OCI-LY3 (cell line): ENCODE results near the gene TBC1D2B.

Experiments used
- EZH2phosphoT487 ChIP-seq: fragments of 200-600 bp; shearing (Covaris generic); IDR thresholded peaks from 2 replicates; pipeline ENCODE4 v1.6.1; 2018; ENCODE audit warnings: antibody characterized with exemption, mixed run types, low read depth
- TF ChIP-seq, protein P1 (sequence below): fragments of 200-600, 300-600 bp; sonication (generic); IDR thresholded peaks from 2 replicates; pipeline ENCODE4 v1.5.1; 2014; ENCODE audit warnings: antibody characterized with exemption, low read length, low read depth

DNA sequence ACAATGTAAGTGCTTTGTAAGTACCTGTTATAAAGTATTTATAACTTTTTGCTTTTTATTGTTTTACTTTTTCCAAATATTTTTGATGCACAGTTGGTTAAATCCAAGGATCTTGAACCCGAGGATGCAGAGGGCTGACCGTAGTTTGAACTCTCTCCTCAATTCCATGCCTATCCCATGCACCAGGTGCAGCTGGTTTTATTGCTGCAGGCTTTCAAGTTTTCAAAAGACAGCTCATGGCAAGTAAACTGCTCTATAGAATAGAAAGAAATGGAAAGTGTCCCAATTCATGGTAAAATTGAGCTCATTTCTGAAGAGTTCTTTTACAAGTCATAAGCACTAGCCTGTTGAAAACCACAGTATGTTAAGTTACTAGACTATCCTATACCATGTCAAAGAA is 131.9 kb downstream of the TBC1D2B start:
- TF ChIP-seq, protein P1, sequence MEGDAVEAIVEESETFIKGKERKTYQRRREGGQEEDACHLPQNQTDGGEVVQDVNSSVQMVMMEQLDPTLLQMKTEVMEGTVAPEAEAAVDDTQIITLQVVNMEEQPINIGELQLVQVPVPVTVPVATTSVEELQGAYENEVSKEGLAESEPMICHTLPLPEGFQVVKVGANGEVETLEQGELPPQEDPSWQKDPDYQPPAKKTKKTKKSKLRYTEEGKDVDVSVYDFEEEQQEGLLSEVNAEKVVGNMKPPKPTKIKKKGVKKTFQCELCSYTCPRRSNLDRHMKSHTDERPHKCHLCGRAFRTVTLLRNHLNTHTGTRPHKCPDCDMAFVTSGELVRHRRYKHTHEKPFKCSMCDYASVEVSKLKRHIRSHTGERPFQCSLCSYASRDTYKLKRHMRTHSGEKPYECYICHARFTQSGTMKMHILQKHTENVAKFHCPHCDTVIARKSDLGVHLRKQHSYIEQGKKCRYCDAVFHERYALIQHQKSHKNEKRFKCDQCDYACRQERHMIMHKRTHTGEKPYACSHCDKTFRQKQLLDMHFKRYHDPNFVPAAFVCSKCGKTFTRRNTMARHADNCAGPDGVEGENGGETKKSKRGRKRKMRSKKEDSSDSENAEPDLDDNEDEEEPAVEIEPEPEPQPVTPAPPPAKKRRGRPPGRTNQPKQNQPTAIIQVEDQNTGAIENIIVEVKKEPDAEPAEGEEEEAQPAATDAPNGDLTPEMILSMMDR = no peak
- no peak for TF ChIP-seq EZH2phosphoT487
